Trophoblast cell (in vitro differentiated cells and primary cell): ENCODE results near the gene LRRC58.

Experiments
- DNase-seq, 2 donors: peaks; one replicate each; pipeline ENCODE4 v3.0.0-alpha.2; 2016
- H2AFZ ChIP-seq: 2 replicates; pipeline ENCODE4 v1.6.1; 2013; ENCODE audit warnings: low read length, moderate library complexity, mild to moderate bottlenecking; ENCODE audit not compliant: insufficient read depth, poor library complexity
- H2AK5ac ChIP-seq: 2 replicates; pipeline ENCODE4 v1.6.1; 2013; ENCODE audit warnings: mild to moderate bottlenecking, low read length
- H2BK120ac ChIP-seq: 2 replicates; pipeline ENCODE4 v1.6.1; 2013; ENCODE audit warnings: low read length, mild to moderate bottlenecking, moderate library complexity; ENCODE audit not compliant: insufficient read depth, poor library complexity
- H2BK12ac ChIP-seq: 2 replicates; pipeline ENCODE4 v1.6.1; 2013; ENCODE audit warnings: mild to moderate bottlenecking, low read length, moderate library complexity
- H2BK5ac ChIP-seq: 2 replicates; pipeline ENCODE4 v1.6.1; 2013; ENCODE audit warnings: low read length, low read depth, moderate library complexity, mild to moderate bottlenecking; ENCODE audit not compliant: poor library complexity
- H3K14ac ChIP-seq: 2 replicates; pipeline ENCODE4 v1.6.1; 2013; ENCODE audit warnings: mild to moderate bottlenecking, low read length
- H3K18ac ChIP-seq: 2 replicates; pipeline ENCODE4 v1.6.1; 2013; ENCODE audit warnings: mild to moderate bottlenecking, low read length
- H3K23ac ChIP-seq: 2 replicates; pipeline ENCODE4 v1.6.1; 2013; ENCODE audit warnings: low read length
- H3K27ac ChIP-seq: 2 replicates; pipeline ENCODE4 v1.5.1; 2013; ENCODE audit warnings: low read depth, mild to moderate bottlenecking, inconsistent platforms, low read length, moderate library complexity
- H3K27me3 ChIP-seq: 2 replicates; pipeline ENCODE4 v1.6.1; 2013; ENCODE audit warnings: inconsistent platforms, mild to moderate bottlenecking, low read length, moderate library complexity; ENCODE audit not compliant: insufficient read depth
- H3K36me3 ChIP-seq, 2 experiments: 1 replicate in 1 of 2; 2 replicates in 1 of 2; pipeline ENCODE4 v1.6.1; 2013; ENCODE audit warnings: low read length in 2 of 2, mild to moderate bottlenecking in 2 of 2, moderate library complexity in 1 of 2; ENCODE audit not compliant: insufficient read depth in 2 of 2, control insufficient read depth in 1 of 2
- H3K4ac ChIP-seq: 2 replicates; pipeline ENCODE4 v1.6.1; 2013; ENCODE audit warnings: low read depth, mild to moderate bottlenecking, low read length, moderate library complexity
- H3K4me1 ChIP-seq, 2 experiments: 1 replicate in 1 of 2; 2 replicates in 1 of 2; pipeline ENCODE4 v1.6.1; 2013; ENCODE audit warnings: low read length in 2 of 2, mild to moderate bottlenecking in 2 of 2, moderate library complexity in 1 of 2; ENCODE audit not compliant: insufficient read depth in 2 of 2, control insufficient read depth in 1 of 2
- H3K4me2 ChIP-seq: 2 replicates; pipeline ENCODE4 v1.6.1; 2013; ENCODE audit warnings: inconsistent platforms, mild to moderate bottlenecking, low read length, moderate library complexity
- H3K4me3 ChIP-seq: 2 replicates; pipeline ENCODE4 v1.5.1; 2013; ENCODE audit warnings: mild to moderate bottlenecking, low read depth, low read length, inconsistent platforms
- H3K79me1 ChIP-seq: one replicate; pipeline ENCODE4 v1.6.1; 2013; ENCODE audit warnings: low read length
- H3K79me2 ChIP-seq: 2 replicates; pipeline ENCODE4 v1.6.1; 2013; ENCODE audit warnings: low read length, mild to moderate bottlenecking; ENCODE audit not compliant: control insufficient read depth, insufficient read depth, poor library complexity
- H3K9ac ChIP-seq: 2 replicates; pipeline ENCODE4 v1.6.1; 2013; ENCODE audit warnings: mild to moderate bottlenecking, low read length
- H3K9me3 ChIP-seq: 2 replicates; pipeline ENCODE4 v1.6.1; 2013; ENCODE audit warnings: low read depth, mild to moderate bottlenecking, control low read depth, inconsistent platforms, low read length; ENCODE audit not compliant: insufficient read depth
- H4K12ac ChIP-seq: 2 replicates; pipeline ENCODE4 v1.6.1; 2013; ENCODE audit warnings: low read depth, mild to moderate bottlenecking, low read length, moderate library complexity
- H4K8ac ChIP-seq: 2 replicates; pipeline ENCODE4 v1.6.1; 2013; ENCODE audit warnings: low read depth, mild to moderate bottlenecking, low read length, moderate library complexity
- H4K91ac ChIP-seq: one replicate; pipeline ENCODE4 v1.6.1; 2013; ENCODE audit warnings: low read depth, mild to moderate bottlenecking, low read length, moderate library complexity
- WGBS: extraction: QIAGEN DNeasy Blood & Tissue Kit; methylation state at CpG from one replicate; pipeline ENCODE4 v1.1.7; 2013; ENCODE audit warnings: missing lambda C conversion rate; ENCODE audit not compliant: insufficient read length, insufficient coverage; ENCODE audit errors: extremely low coverage; 5-methylcytosine and 5-hydroxymethylcytosine counted together

Gene LRRC58

GRCh38 chr3:120289636-120290035, 59.5 kb downstream of the LRRC58 start:
- Histone ChIP-seq H3K36me3 (no peaks in the 10 kb centered on the region), H2BK120ac (no peak overlapping the region), H3K23ac (no peak overlapping the region), H2BK5ac (no peak overlapping the region), H3K79me2 (no peaks in the 10 kb centered on the region), H3K27ac (no peak overlapping the region), H4K91ac (no peak overlapping the region), H2BK12ac (no peak overlapping the region), H3K27me3 (peaks cover 7% of the 10 kb centered on the region), H3K79me1 (peaks cover 5% of the 10 kb centered on the region), H4K12ac (no peak overlapping the region), H2AK5ac (no peak overlapping the region), H4K8ac (no peak overlapping the region), H3K18ac (no peak overlapping the region), H3K14ac (no peak overlapping the region), H3K4ac (no peak overlapping the region), H3K4me2 (no peak overlapping the region), H3K4me3 (no peak overlapping the region), H3K4me1 (peaks cover 4 to 6% of the 10 kb centered on the region in 2 experiments), H3K9me3 (peaks cover 3% of the 10 kb centered on the region), H2AFZ (no peak overlapping the region), H3K9ac (no peak overlapping the region)
- no peak for DNase-seq
- no CpG with 5 or more reads among the region's 16 CpGs for WGBS

- no peak overlapping the region for H2AK5ac ChIP-seq
- peaks cover 5% of the 10 kb centered on the region for H3K79me1 ChIP-seq
- H2AFZ ChIP-seq: no peak overlapping the region
- H2BK120ac ChIP-seq: no peak overlapping the region
- no peak for DNase-seq
- no peak overlapping the region for H3K9ac ChIP-seq
- no peak overlapping the region for H4K12ac ChIP-seq
- no peaks in the 10 kb centered on the region for H3K79me2 ChIP-seq
- no peak overlapping the region for H3K23ac ChIP-seq
- no peak overlapping the region for H3K4ac ChIP-seq
- WGBS: no CpG with 5 or more reads among the region's 2 CpGs
- no peak overlapping the region for H3K18ac ChIP-seq
- no peaks in the 10 kb centered on the region for H3K36me3 ChIP-seq
- H3K27me3 ChIP-seq: peaks cover 7% of the 10 kb centered on the region
- no peak overlapping the region for H3K27ac ChIP-seq
- H4K8ac ChIP-seq: no peak overlapping the region
- peaks cover 3% of the 10 kb centered on the region for H3K9me3 ChIP-seq
- H2BK5ac ChIP-seq: no peak overlapping the region
- H4K91ac ChIP-seq: no peak overlapping the region
- no peak overlapping the region for H3K14ac ChIP-seq
- H2BK12ac ChIP-seq: no peak overlapping the region
- H3K4me3 ChIP-seq: no peak overlapping the region
- H3K4me1 ChIP-seq: peaks cover 4 to 6% of the 10 kb centered on the region in 2 experiments
- no peak overlapping the region for H3K4me2 ChIP-seq
These were observed 62.7 kb downstream of the LRRC58 start for GRCh38 chr3:120286465-120286864.

DNA sequence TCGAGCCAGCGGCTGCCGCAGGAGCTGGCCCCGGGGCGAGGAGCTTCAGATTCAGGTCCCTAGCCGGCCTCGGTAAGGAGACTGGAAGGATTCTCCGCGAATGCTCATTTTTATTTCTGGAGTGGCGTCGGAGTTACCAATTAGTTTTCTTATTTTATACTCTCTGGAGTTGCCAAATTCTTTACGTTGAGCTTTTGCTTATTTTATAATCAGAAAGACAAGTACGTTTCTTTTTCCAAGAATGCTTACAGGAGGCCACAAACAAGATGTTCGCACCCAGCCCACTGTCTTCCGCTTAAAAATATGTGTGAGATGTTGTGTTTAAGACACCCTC, 63.7 kb downstream of the LRRC58 start:
- Histone ChIP-seq H2AFZ (peak overlapping the region; percentile 90), H4K91ac (no peak overlapping the region), H2BK120ac (no peak overlapping the region), H3K79me1 (peaks cover 5% of the 10 kb centered on the region), H3K18ac (no peak overlapping the region), H3K4me3 (no peak overlapping the region), H3K36me3 (no peaks in the 10 kb centered on the region), H3K9ac (no peak overlapping the region), H3K4ac (no peak overlapping the region), H2AK5ac (no peak overlapping the region), H3K79me2 (no peaks in the 10 kb centered on the region), H3K14ac (no peak overlapping the region), H3K23ac (no peak overlapping the region), H2BK12ac (no peak overlapping the region), H3K27ac (no peak overlapping the region), H2BK5ac (no peak overlapping the region), H4K12ac (no peak overlapping the region), H4K8ac (no peak overlapping the region), H3K9me3 (peaks cover 3% of the 10 kb centered on the region), H3K4me1 (peaks cover 4 to 6% of the 10 kb centered on the region in 2 experiments), H3K27me3 (peaks cover 7% of the 10 kb centered on the region), H3K4me2 (peak overlapping the region; percentile 71)
- WGBS: no CpG with 5 or more reads among the region's 15 CpGs
- no peak for DNase-seq

DNA sequence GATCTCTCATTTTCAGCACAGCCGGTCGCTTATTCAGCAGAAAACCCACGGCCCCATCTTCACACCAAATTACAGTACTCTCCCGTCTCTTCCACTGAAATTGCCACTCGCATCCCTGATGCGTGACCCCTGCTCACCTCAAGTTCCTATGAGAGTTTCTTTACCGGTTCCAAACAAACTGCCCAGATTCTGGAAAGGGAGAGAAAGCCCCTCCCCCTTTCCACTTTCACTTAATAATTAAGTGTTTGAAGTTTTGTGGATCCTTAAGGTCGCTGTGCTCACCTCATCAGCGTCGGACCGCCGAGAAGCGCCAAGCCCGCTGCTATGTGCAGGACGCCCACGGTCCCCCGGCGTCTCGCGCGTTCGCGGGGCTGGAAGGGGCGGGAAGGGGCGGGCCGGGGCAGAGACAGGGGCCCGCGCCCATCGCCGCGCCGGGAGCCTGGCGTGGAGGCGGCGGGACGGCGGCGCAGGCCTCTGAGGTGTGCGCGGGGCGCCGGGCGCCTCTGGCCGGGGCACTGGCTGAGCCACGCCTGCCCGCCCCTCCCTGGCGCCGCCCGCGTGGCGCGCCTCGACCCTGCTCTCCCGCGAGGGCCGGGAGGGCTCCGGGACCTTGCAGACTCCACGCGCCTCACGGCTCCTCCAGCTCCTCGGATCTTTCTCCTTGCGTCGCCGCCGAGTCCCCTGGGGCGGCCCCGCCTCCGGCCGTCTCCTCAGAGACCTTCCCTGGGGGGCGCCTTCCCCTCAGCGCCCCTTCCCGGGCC, 64.2 kb downstream of the LRRC58 start, which contains the start of gene GPR156:
Gene GPR156 (minus strand): TSS at position 476 of the 761 bp plus-strand sequence. CDS start 41,124 bp downstream, outside the sequence.
- no peak within 1 kb of the TSS for H2BK5ac ChIP-seq
- H2AFZ ChIP-seq: peak within 1 kb of the TSS; percentile 90
- peak within 1 kb of the TSS; percentile 45 for H2BK12ac ChIP-seq
- no peaks in the 10 kb centered on the region for H3K79me2 ChIP-seq
- H3K79me1 ChIP-seq: peaks cover 5% of the 10 kb centered on the region
- H2BK120ac ChIP-seq: no peak within 1 kb of the TSS
- no peak within 1 kb of the TSS for H3K27ac ChIP-seq
- peaks cover 7% of the 10 kb centered on the region for H3K27me3 ChIP-seq
- H3K4me2 ChIP-seq: peak within 1 kb of the TSS; percentile 71
- H4K91ac ChIP-seq: no peak within 1 kb of the TSS
- H3K4me3 ChIP-seq: peak within 1 kb of the TSS; percentile 71
- no peak within 1 kb of the TSS for H3K9ac ChIP-seq
- no peaks in the 10 kb centered on the region for H3K36me3 ChIP-seq
- peaks cover 4 to 6% of the 10 kb centered on the region in 2 experiments for H3K4me1 ChIP-seq
- no CpG with 5 or more reads among the region's 72 CpGs for WGBS
- no peak within 1 kb of the TSS for H3K18ac ChIP-seq
- no peak within 1 kb of the TSS for H3K4ac ChIP-seq
- no peak within 1 kb of the TSS for H3K23ac ChIP-seq
- DNase-seq: peak in 1 of 2 donors; percentile 36
- peak within 1 kb of the TSS; percentile 58 for H4K8ac ChIP-seq
- no peak within 1 kb of the TSS for H4K12ac ChIP-seq
- peaks cover 3% of the 10 kb centered on the region for H3K9me3 ChIP-seq
- H3K14ac ChIP-seq: peak within 1 kb of the TSS; percentile 26
- no peak within 1 kb of the TSS for H2AK5ac ChIP-seq
